Cerebellar nuclear complex (tissue), 1 donor: Measurements from ENCODE around the gene UBE2QL1.

Source experiments
- DNase-seq, 2 experiments: peaks; one replicate each; lab custom pipeline; 2025; lab: John Stamatoyannopoulos, UW

UBE2QL1 gene

GRCh38 chr5:6535594-6535993 lies 86.9 kb downstream of the UBE2QL1 start:
- no peak for DNase-seq

GRCh38 chr5:6539060-6539459 lies 90.4 kb downstream of the UBE2QL1 start:
- DNase-seq = no peak

- DNase-seq = no peak
These were observed 91.6 kb downstream of the UBE2QL1 start for GRCh38 chr5:6540111-6540827.

- DNase-seq = no peak
These were observed 92.8 kb downstream of the UBE2QL1 start for GRCh38 chr5:6541256-6542013.

GRCh38 chr5:6542421-6543345 lies 94.0 kb downstream of the UBE2QL1 start:
- no peak for DNase-seq

GRCh38 chr5:6543346-6543730 lies 94.7 kb downstream of the UBE2QL1 start:
- DNase-seq = no peak

GRCh38 chr5:6543830-6544560 lies 95.3 kb downstream of the UBE2QL1 start:
- DNase-seq = no peak
